Upper lobe of left lung (tissue), 6 donors: Measurements from ENCODE around the gene UBE2E2. TPM values are rescaled to one million over a fixed set of nuclear protein-coding genes. Genes with fewer than 3 reads are reported as not detected.

ENCODE experiments used
- ATAC-seq, 2 donors: fragments of 200-7000 bp; cut with Tn5 transposase; one replicate each; pipeline ENCODE4 v1.9.1; 2022; ENCODE audit warnings: mild to moderate bottlenecking in 2 of 2, moderate library complexity in 2 of 2; ENCODE audit not compliant: low FRiP score in 2 of 2
- DNase-seq, 2 donors: peaks; one replicate each; pipeline ENCODE4 v3.0.0-alpha.2; 2019 to 2020
- H3K27ac ChIP-seq, 4 donors: fragments of 200-600 bp; sonication (generic); one replicate each; pipeline ENCODE4 v1.5.1; 2016 to 2019
- H3K27me3 ChIP-seq, 4 donors: fragments of 200-600 bp; sonication (generic); one replicate each; pipeline ENCODE4 v1.5.1; 2017 to 2019
- H3K36me3 ChIP-seq, 4 donors: fragments of 200-600 bp; sonication (generic); one replicate each; pipeline ENCODE4 v1.5.1; 2016 to 2019
- H3K4me1 ChIP-seq, 4 donors: fragments of 200-600 bp; sonication (generic); one replicate each; pipeline ENCODE4 v1.5.1; 2018 to 2019
- H3K4me3 ChIP-seq, 4 donors: fragments of 200-600 bp; sonication (generic); one replicate each; pipeline ENCODE4 v1.5.1; 2017 to 2019; ENCODE audit warnings: mild to moderate bottlenecking in 2 of 4, moderate library complexity in 1 of 4
- H3K9me3 ChIP-seq, 4 donors: fragments of 200-600 bp; sonication (generic); one replicate each; pipeline ENCODE4 v1.5.1; 2018 to 2019
- CTCF ChIP-seq, 6 experiments: fragments of 450-650 bp in 4 of 6; fragments of 200-600 bp in 2 of 6; sonication (generic) in 2 of 6; IDR thresholded peaks; one replicate each; pipeline ENCODE4 v1.5.1; 2016 to 2019; ENCODE audit warnings: antibody characterized with exemption in 6 of 6
- EP300 ChIP-seq, 4 donors: sonication (generic); formaldehyde crosslinking; IDR thresholded peaks; one replicate each; pipeline ENCODE4 v1.5.1; 2017; ENCODE audit warnings: antibody characterized with exemption in 4 of 4, control low read depth in 2 of 4
- POLR2A ChIP-seq, 4 donors: fragments of 450-650 bp; IDR thresholded peaks; one replicate each; pipeline ENCODE4 v1.5.1; 2016 to 2017; ENCODE audit warnings: antibody characterized with exemption in 4 of 4, mild to moderate bottlenecking in 2 of 4
- POLR2AphosphoS5 ChIP-seq, 2 donors: sonication (generic); formaldehyde crosslinking; IDR thresholded peaks; one replicate each; pipeline ENCODE4 v1.5.1; 2017; ENCODE audit warnings: antibody characterized with exemption in 2 of 2
- WGBS, 2 donors: methylation state at CpG; one replicate each; pipeline ENCODE4 v1.1.5; 2017 to 2018; 5-methylcytosine and 5-hydroxymethylcytosine counted together
- total RNA-seq, 6 donors: library from RNA; depleted of rRNA in 4 of 6; stranded (reverse); fragments of >200 nt in 4 of 6; gene quantifications; one replicate each; pipeline versions ENCODE4 v1.1.0 to v1.2.1, GENCODE V29; 2016 to 2021
- donor health status: DM: no; HTN: no; CAD: no; lungs with moderate emphysema.
- donor health status: DM: no; HTN: yes; CAD: no; lungs with severe emphysema.

The UBE2E2 gene
- total RNA-seq, 6 donors from 2014 or later, result 18.3 to 61.5 (median 41.9) TPM

GRCh38 chr3:23389089-23389488 lies 186.0 kb downstream of the UBE2E2 start:
- Histone ChIP-seq H3K9me3 (no peaks in the 10 kb centered on the region), H3K4me1 (peaks cover 0 to 5% (median 1%) of the 10 kb centered on the region in 4 donors), H3K4me3 (no peak overlapping the region), H3K27ac (no peak overlapping the region), H3K27me3 (no peaks in the 10 kb centered on the region), H3K36me3 (no peaks in the 10 kb centered on the region)
- WGBS, 2 donors, result 80 to 85% methylated on average over 5 of the region's 5 CpGs
- no peak for ATAC-seq
- TF ChIP-seq POLR2AphosphoS5 (IDR thresholded peaks at IDR 0.05), result no peak
- no peak for TF ChIP-seq POLR2A (IDR thresholded peaks at IDR 0.05)
- no peak for TF ChIP-seq EP300 (IDR thresholded peaks at IDR 0.05)
- no peak for TF ChIP-seq CTCF (IDR thresholded peaks at IDR 0.05)
- DNase-seq, result no peak

GRCh38 chr3:23389686-23390085 lies 186.6 kb downstream of the UBE2E2 start:
- no peaks in the 10 kb centered on the region for H3K36me3 ChIP-seq
- no peak overlapping the region for H3K27ac ChIP-seq
- H3K27me3 ChIP-seq, result no peaks in the 10 kb centered on the region
- peaks cover 0 to 5% (median 1%) of the 10 kb centered on the region in 4 donors for H3K4me1 ChIP-seq
- no peak for ATAC-seq
- TF ChIP-seq POLR2AphosphoS5 (IDR thresholded peaks at IDR 0.05) (no peak), EP300 (IDR thresholded peaks at IDR 0.05) (no peak), POLR2A (IDR thresholded peaks at IDR 0.05) (no peak), CTCF (IDR thresholded peaks at IDR 0.05) (no peak)
- no peak overlapping the region for H3K4me3 ChIP-seq
- no peak for DNase-seq
- no peaks in the 10 kb centered on the region for H3K9me3 ChIP-seq
- WGBS, 2 donors, result 93 to 95% methylated on average over 3 of the region's 3 CpGs

- H3K4me1 ChIP-seq, result peaks cover 0 to 5% (median 1%) of the 10 kb centered on the region in 4 donors
- ATAC-seq (no peak), DNase-seq (no peak)
- no peak for TF ChIP-seq POLR2AphosphoS5 (IDR thresholded peaks at IDR 0.05)
- TF ChIP-seq CTCF (IDR thresholded peaks at IDR 0.05), result no peak
- no peak for TF ChIP-seq POLR2A (IDR thresholded peaks at IDR 0.05)
- TF ChIP-seq EP300 (IDR thresholded peaks at IDR 0.05), result no peak
- WGBS, 2 donors, result 86 to 100% methylated on average over 2 of the region's 2 CpGs
- H3K27ac ChIP-seq, result no peak overlapping the region
- H3K4me3 ChIP-seq, result no peak overlapping the region
- no peaks in the 10 kb centered on the region for H3K27me3 ChIP-seq
- H3K36me3 ChIP-seq, result no peaks in the 10 kb centered on the region
- no peaks in the 10 kb centered on the region for H3K9me3 ChIP-seq
Observed at GRCh38 chr3:23390446-23390845, 187.3 kb downstream of the UBE2E2 start.

- Histone ChIP-seq H3K27me3 (no peaks in the 10 kb centered on the region), H3K36me3 (no peaks in the 10 kb centered on the region), H3K4me3 (no peak overlapping the region), H3K4me1 (peaks cover 0 to 5% (median 1%) of the 10 kb centered on the region in 4 donors), H3K9me3 (no peaks in the 10 kb centered on the region), H3K27ac (no peak overlapping the region)
- no peak for DNase-seq
- no peak for ATAC-seq
- TF ChIP-seq EP300 (IDR thresholded peaks at IDR 0.05) (no peak), CTCF (IDR thresholded peaks at IDR 0.05) (no peak), POLR2A (IDR thresholded peaks at IDR 0.05) (no peak), POLR2AphosphoS5 (IDR thresholded peaks at IDR 0.05) (no peak)
Observed at GRCh38 chr3:23390989-23391553, 187.9 kb downstream of the UBE2E2 start.

GRCh38 chr3:23395115-23395514 lies 192.0 kb downstream of the UBE2E2 start:
- H3K27ac ChIP-seq, result no peak overlapping the region
- TF ChIP-seq POLR2A (IDR thresholded peaks at IDR 0.05) (no peak), POLR2AphosphoS5 (IDR thresholded peaks at IDR 0.05) (no peak), EP300 (IDR thresholded peaks at IDR 0.05) (no peak), CTCF (IDR thresholded peaks at IDR 0.05) (no peak)

More at GRCh38 chr3:23395115-23395514, 192.0 kb downstream of the UBE2E2 start:
- H3K36me3 ChIP-seq, result no peaks in the 10 kb centered on the region
- 96 to 98% methylated on average over 4 of the region's 4 CpGs for WGBS, 2 donors
- DNase-seq (no peak), ATAC-seq (no peak)
- no peaks in the 10 kb centered on the region for H3K27me3 ChIP-seq
- no peaks in the 10 kb centered on the region for H3K9me3 ChIP-seq
- H3K4me3 ChIP-seq, result no peak overlapping the region
- peaks cover 0 to 6% (median 0%) of the 10 kb centered on the region in 4 donors for H3K4me1 ChIP-seq
